Activated T-cell treated with anti-CD3 and anti-CD28 coated beads, Interleukin-2, amount 50 U/mL, for 24 hours (primary cell): ENCODE data around the gene BRAT1.
"Not testable (repeated sequence)": the region's sequence is repeated elsewhere in the genome, so short reads cannot be mapped to it uniquely, and the experiment has no call there.

ENCODE experiments used
- DNase-seq: peaks from one replicate; pipeline ENCODE4 v3.0.0-alpha.2; 2020
- H3K27ac Mint-ChIP-seq: 2 replicates; pipeline ENCODE4 v1.8.0; 2020; ENCODE audit warnings: mild to moderate bottlenecking, mixed read lengths
- H3K27me3 Mint-ChIP-seq: 2 replicates; pipeline ENCODE4 v1.8.0; 2020; ENCODE audit warnings: mixed read lengths
- H3K36me3 Mint-ChIP-seq: 2 replicates; pipeline ENCODE4 v1.8.0; 2020; ENCODE audit warnings: low read depth, mixed read lengths
- H3K4me1 Mint-ChIP-seq: 2 replicates; pipeline ENCODE4 v1.8.0; 2020; ENCODE audit warnings: low read depth, mixed read lengths
- H3K4me3 Mint-ChIP-seq: 2 replicates; pipeline ENCODE4 v1.8.0; 2020; ENCODE audit warnings: mild to moderate bottlenecking, moderate library complexity, mixed read lengths
- H3K9me3 Mint-ChIP-seq: 2 replicates; pipeline ENCODE4 v1.8.0; 2020; ENCODE audit warnings: mixed read lengths

Gene BRAT1

GRCh38 chr7:2575046-2575732 lies 19.9 kb upstream of the BRAT1 start:
- DNase-seq: no peak
- Mint-ChIP-seq H3K27me3 (no peaks in the 10 kb centered on the region), H3K4me3 (no peak overlapping the region), H3K27ac (no peak overlapping the region), H3K4me1 (peaks cover 9% of the 10 kb centered on the region), H3K9me3 (no peaks in the 10 kb centered on the region), H3K36me3 (peaks cover 24% of the 10 kb centered on the region)

GRCh38 chr7:2573761-2574160 lies 18.4 kb upstream of the BRAT1 start:
- H3K27ac Mint-ChIP-seq: no peak overlapping the region
- peaks cover 22% of the 10 kb centered on the region for H3K36me3 Mint-ChIP-seq
- H3K9me3 Mint-ChIP-seq: no peaks in the 10 kb centered on the region
- H3K27me3 Mint-ChIP-seq: no peaks in the 10 kb centered on the region
- no peak for DNase-seq
- H3K4me3 Mint-ChIP-seq: no peak overlapping the region
- H3K4me1 Mint-ChIP-seq: peaks cover 9% of the 10 kb centered on the region

DNA sequence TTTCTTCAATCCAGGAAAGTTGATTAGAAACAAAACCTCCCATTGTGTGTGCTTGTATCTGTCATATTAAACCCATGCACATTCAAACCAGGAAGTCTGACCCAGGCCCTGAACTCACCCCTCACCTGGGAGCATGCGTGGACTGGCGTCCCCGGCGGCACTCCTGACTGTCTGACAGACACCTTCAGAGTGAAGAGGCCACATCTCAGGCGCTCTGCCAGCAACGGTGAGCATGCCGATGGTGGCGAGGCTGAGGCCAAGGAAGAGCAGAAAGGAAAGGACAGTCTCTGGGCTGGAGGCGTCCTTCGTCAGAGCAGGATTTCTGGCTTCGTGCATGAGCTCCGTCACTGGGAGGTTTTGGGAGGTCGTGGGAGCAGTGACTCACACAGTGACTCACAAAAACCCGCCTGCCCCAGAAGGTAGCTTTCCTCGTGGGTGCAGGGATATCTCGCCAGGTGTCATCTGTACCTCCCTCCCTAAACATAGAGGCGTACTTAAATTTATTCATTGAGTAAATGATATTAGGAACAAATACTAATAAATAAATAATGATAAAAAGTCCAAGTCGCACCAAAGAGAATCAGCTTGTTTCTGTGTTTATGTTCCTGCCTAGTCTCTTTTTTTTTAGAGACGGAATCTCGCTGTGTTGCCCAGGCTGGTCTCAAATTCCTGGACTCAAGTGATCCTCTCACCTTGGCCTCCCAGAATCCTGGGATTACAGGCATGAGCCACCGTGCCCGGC lies 16.9 kb upstream of the BRAT1 start:
- Mint-ChIP-seq H3K4me1 (peaks cover 11% of the 10 kb centered on the region), H3K27me3 (no peaks in the 10 kb centered on the region), H3K27ac (no peak overlapping the region), H3K36me3 (peaks cover 20% of the 10 kb centered on the region), H3K4me3 (no peak overlapping the region), H3K9me3 (no peaks in the 10 kb centered on the region)
- no peak for DNase-seq

- H3K27ac Mint-ChIP-seq: no peak overlapping the region
- peaks cover 20% of the 10 kb centered on the region for H3K36me3 Mint-ChIP-seq
Observed at GRCh38 chr7:2571409-2571808, 16.1 kb upstream of the BRAT1 start.

GRCh38 chr7:2570021-2570420 lies 14.7 kb upstream of the BRAT1 start:
- H3K27ac Mint-ChIP-seq: no peak overlapping the region
- H3K36me3 Mint-ChIP-seq: peaks cover 20% of the 10 kb centered on the region
- no peak overlapping the region for H3K4me3 Mint-ChIP-seq
- peaks cover 24% of the 10 kb centered on the region for H3K4me1 Mint-ChIP-seq
- H3K27me3 Mint-ChIP-seq: no peaks in the 10 kb centered on the region
- H3K9me3 Mint-ChIP-seq: no peaks in the 10 kb centered on the region
- DNase-seq: no peak

More at GRCh38 chr7:2571409-2571808, 16.1 kb upstream of the BRAT1 start:
- Mint-ChIP-seq H3K4me1 (peaks cover 19% of the 10 kb centered on the region), H3K9me3 (no peaks in the 10 kb centered on the region), H3K27me3 (no peaks in the 10 kb centered on the region), H3K4me3 (no peak overlapping the region)
- no peak for DNase-seq

DNA sequence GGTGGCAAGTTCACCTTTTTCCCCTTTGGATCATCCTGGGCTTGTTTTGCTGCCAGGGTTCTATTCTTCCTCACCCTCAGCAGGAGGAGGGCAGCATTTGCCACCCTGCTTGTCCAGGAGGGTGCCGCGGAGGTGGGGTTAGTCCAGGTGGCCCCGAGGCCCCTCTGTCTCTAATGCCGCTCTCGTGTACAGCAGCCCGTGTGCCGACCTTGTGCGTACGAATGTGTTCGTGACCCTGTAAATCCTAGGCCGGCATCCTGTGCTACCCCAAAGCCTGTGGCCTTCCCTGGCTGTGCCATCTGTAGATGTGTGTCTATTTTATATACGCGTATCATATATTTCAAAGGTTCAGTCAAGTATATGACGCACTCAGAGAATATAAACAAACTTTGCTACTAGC lies 14.1 kb upstream of the BRAT1 start:
- no peak for DNase-seq
- Mint-ChIP-seq H3K4me3 (no peak overlapping the region), H3K27ac (no peak overlapping the region), H3K4me1 (peaks cover 24% of the 10 kb centered on the region), H3K9me3 (no peaks in the 10 kb centered on the region), H3K27me3 (no peaks in the 10 kb centered on the region), H3K36me3 (peaks cover 15% of the 10 kb centered on the region)

DNA sequence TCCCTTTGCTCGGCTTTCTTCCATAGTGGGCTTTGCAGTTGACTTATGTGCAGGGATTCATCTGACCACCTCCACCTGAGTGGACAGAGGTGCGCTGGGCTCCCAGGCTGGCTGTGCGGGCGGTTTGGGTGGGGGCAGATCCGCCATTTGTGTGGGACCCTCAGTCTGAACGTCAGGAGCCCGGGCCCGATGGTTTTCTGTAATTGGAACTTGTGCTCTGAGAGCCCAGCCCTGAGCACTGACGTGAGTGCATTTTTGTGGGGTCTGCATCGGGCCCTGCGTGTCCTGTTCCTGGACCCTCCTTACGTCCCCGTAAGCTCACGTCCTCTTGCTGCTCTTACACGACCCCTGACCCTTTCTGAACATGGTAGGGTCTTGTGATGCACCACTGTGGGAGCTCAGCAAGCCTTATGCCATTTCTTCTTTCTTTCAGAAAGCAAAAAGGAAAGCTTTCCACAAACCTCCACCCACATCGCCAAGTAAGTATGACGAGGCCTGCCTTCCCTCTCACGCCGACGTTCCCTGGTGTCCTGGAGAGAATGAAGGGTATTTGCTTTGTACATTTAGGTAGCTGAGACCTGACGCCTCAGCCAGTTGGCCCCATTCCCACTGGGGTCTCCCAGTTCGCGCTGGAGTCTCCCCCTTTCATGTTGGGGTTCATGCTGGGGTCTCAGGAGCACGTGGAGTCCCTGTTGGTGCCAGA lies 13.3 kb upstream of the BRAT1 start:
- H3K4me1 Mint-ChIP-seq: peaks cover 24% of the 10 kb centered on the region
- no peaks in the 10 kb centered on the region for H3K9me3 Mint-ChIP-seq
- H3K36me3 Mint-ChIP-seq: peaks cover 8% of the 10 kb centered on the region
- H3K27me3 Mint-ChIP-seq: no peaks in the 10 kb centered on the region
- H3K27ac Mint-ChIP-seq: no peak overlapping the region
- H3K4me3 Mint-ChIP-seq: no peak overlapping the region
- DNase-seq: no peak

DNA sequence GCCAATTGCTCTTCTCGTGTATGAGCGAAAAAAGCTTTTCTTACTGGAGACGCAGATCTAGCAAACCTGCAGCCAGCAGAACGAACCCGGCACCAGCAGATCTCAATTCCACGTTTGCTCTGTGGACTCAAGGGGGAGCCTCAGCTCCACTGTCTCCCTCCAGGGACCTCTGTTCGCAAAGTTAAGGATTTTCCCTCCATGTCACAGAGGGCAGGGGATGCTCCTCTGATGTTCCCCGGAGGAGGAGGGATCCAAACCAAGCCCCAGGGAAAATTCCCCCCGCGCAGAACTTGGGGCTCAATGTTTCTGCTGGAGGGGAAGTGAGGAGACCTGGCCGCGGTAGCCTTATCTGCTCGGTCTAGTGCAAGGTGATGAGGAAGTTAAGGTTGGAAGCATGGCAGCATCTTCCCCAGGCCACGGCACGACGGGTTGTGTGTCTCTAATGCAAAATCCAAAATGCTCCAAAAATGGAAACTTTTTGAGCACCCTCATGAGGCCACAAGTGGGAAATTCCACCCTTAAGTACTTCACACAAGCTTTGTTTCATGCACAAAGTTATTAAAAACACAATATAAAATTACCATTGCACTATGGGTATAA lies 12.5 kb upstream of the BRAT1 start:
- no peak for DNase-seq
- Mint-ChIP-seq H3K9me3 (no peaks in the 10 kb centered on the region), H3K27ac (no peak overlapping the region), H3K4me3 (no peak overlapping the region), H3K36me3 (peaks cover 3% of the 10 kb centered on the region), H3K27me3 (no peaks in the 10 kb centered on the region), H3K4me1 (peaks cover 21% of the 10 kb centered on the region)

- Mint-ChIP-seq H3K27ac (no peak overlapping the region), H3K9me3 (no peaks in the 10 kb centered on the region), H3K4me1 (peaks cover 18% of the 10 kb centered on the region), H3K4me3 (peak overlapping the region; percentile 2), H3K27me3 (no peaks in the 10 kb centered on the region), H3K36me3 (peaks cover 3% of the 10 kb centered on the region)
- peak; percentile 39 for DNase-seq
Observed at GRCh38 chr7:2566890-2567678, 11.8 kb upstream of the BRAT1 start.

- no peaks in the 10 kb centered on the region for H3K27me3 Mint-ChIP-seq
- no peak overlapping the region for H3K27ac Mint-ChIP-seq
- DNase-seq: no peak
Observed at GRCh38 chr7:2566348-2566889, 11.1 kb upstream of the BRAT1 start.

DNA sequence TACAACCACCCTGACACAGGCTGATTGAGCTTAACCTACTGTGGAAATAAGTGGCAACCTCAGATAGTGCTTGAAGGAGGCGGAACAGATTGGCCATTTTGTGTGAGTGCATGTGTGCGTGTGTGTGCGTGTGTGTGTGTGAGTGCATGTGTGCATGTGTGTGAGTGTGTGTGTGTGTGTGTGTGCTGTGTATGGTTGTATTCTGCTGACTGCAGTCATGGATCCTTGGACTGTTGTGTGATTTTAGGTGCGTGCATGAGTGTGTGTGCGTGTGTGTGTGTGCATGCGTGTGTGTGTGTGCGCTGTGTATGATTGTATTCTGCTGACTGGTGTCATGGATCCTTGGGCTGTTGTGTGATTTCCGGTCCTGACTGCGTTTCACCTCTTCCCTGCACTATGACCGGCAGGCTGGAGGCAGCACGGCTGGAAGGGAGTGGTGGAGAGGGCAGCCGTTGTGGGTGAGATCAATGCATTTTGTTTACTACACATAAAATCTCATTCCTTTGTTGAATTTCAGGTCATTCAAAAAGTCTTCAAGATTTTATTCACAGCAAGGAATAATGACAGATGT lies 9.7 kb upstream of the BRAT1 start:
- H3K4me1 Mint-ChIP-seq: peaks cover 18% of the 10 kb centered on the region

More at GRCh38 chr7:2566348-2566889, 11.1 kb upstream of the BRAT1 start:
- Mint-ChIP-seq H3K36me3 (peaks cover 2% of the 10 kb centered on the region), H3K4me1 (peaks cover 17% of the 10 kb centered on the region), H3K9me3 (no peaks in the 10 kb centered on the region), H3K4me3 (no peak overlapping the region)

GRCh38 chr7:2563955-2564354 lies 8.6 kb upstream of the BRAT1 start:
- H3K27me3 Mint-ChIP-seq, DNase-seq, H3K4me3 Mint-ChIP-seq, H3K9me3 Mint-ChIP-seq, H3K27ac Mint-ChIP-seq, H3K36me3 Mint-ChIP-seq: not testable (repeated sequence)
- peaks cover 23% of the 10 kb centered on the region for H3K4me1 Mint-ChIP-seq

More for the DNA sequence above, 9.7 kb upstream of the BRAT1 start:
- no peak for DNase-seq
- H3K4me3 Mint-ChIP-seq: no peak overlapping the region
- H3K36me3 Mint-ChIP-seq: no peaks in the 10 kb centered on the region
- no peaks in the 10 kb centered on the region for H3K27me3 Mint-ChIP-seq
- H3K9me3 Mint-ChIP-seq: no peaks in the 10 kb centered on the region
- H3K27ac Mint-ChIP-seq: no peak overlapping the region

DNA sequence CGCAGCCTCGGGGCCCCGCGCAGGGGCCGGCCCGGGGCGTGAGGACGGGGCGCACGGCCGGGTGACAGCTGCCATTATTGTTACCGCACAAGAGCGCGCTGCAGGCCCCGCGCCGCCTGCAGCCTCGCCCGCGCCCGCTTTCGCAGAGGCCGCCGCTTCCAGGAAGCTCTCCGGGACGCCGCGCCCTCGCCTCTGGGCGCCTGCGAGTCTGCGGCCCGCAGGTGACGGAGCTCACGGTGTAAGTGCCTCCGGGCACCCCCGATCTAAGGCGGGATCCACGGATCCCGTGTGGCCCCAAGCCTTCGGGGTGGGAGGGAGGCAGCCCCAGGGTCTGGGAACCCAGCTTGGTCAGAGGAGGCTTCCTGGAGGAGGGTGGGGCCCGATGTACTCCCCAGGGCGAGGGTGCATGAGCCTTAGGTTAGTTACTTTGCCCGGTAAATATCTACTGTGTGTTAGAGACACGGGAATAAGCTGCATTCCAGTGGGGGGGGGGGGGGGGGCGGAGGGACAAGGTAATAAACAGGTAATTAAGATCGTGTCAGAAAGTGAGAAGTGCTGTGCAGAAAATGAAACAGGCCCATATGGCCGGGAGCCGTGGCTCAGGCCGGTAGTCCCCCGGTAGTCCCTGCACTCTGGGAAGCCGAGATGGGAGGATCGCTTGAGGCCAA lies 4.1 kb upstream of the BRAT1 start:
- H3K36me3 Mint-ChIP-seq: peaks cover 4% of the 10 kb centered on the region
- no peak for DNase-seq
- H3K4me1 Mint-ChIP-seq: peaks cover 22% of the 10 kb centered on the region
- H3K27me3 Mint-ChIP-seq: no peaks in the 10 kb centered on the region
- no peak overlapping the region for H3K27ac Mint-ChIP-seq
- peak overlapping the region; percentile 81 for H3K4me3 Mint-ChIP-seq
- H3K9me3 Mint-ChIP-seq: no peaks in the 10 kb centered on the region
